Activated naive CD8-positive, alpha-beta T cell treated with anti-CD3 and anti-CD28 coated beads, Interleukin-2, amount 10 ng/mL, durations not matched to agents 7 days and 5 days (primary cell): Measurements from ENCODE around the gene TANK. TPM values are rescaled to one million over a fixed set of nuclear protein-coding genes. Genes with fewer than 3 reads are reported as not detected.
A peak's percentile ranks its signal among the peaks of the same experiment; 100 is the strongest.
"Not testable (repeated sequence)": the region's sequence is repeated elsewhere in the genome, so short reads cannot be mapped to it uniquely, and the experiment has no call there.

Source experiments
- ATAC-seq: fragments of 150-1000 bp; cut with Tn5 transposase; one replicate; pipeline ENCODE4 v1.10.0; 2021; ENCODE audit warnings: low read depth, moderate library complexity
- POLR2A ChIA-PET: fragments of 350-600 bp; sonication (Branson Sonifier 250); formaldehyde crosslinking; loops from one replicate; lab custom pipeline; 2021; ENCODE audit warnings: antibody characterized with exemption; lab: Charles Lee
- DNase-seq: peaks from one replicate; pipeline ENCODE4 v3.0.0; 2021
- H3K27ac Mint-ChIP-seq: one replicate; pipeline ENCODE4 v1.8.0; 2022; ENCODE audit warnings: mild to moderate bottlenecking, mixed read lengths
- H3K27me3 Mint-ChIP-seq: one replicate; pipeline ENCODE4 v1.8.0; 2022; ENCODE audit warnings: mild to moderate bottlenecking, moderate library complexity, mixed read lengths
- H3K36me3 Mint-ChIP-seq: one replicate; pipeline ENCODE4 v1.8.0; 2021; ENCODE audit warnings: mild to moderate bottlenecking, mixed read lengths
- H3K4me1 Mint-ChIP-seq: one replicate; pipeline ENCODE4 v1.8.0; 2021; ENCODE audit warnings: mixed read lengths
- H3K4me3 Mint-ChIP-seq: one replicate; pipeline ENCODE4 v1.8.0; 2022; ENCODE audit warnings: mild to moderate bottlenecking, moderate library complexity, mixed read lengths
- H3K9me3 Mint-ChIP-seq: one replicate; pipeline ENCODE4 v1.8.0; 2021; ENCODE audit warnings: mixed read lengths
- total RNA-seq, 2 experiments: library from RNA; stranded (reverse); gene quantifications; one replicate each; pipeline ENCODE4 v1.2.3, GENCODE V29; 2021

The TANK gene
- total RNA-seq, 2 experiments from 2014 or later: 76.9 to 77.6 TPM

- H3K4me3 Mint-ChIP-seq, H3K27me3 Mint-ChIP-seq, POLR2A ChIA-PET, H3K27ac Mint-ChIP-seq, ATAC-seq, DNase-seq, H3K9me3 Mint-ChIP-seq: not testable (repeated sequence)
- H3K36me3 Mint-ChIP-seq: peaks cover 64% of the 10 kb centered on the region
- peaks cover 19% of the 10 kb centered on the region for H3K4me1 Mint-ChIP-seq
Observed at GRCh38 chr2:161195602-161196001, 35.4 kb downstream of the TANK start.

- Mint-ChIP-seq H3K27ac (peak overlapping the region; percentile 31), H3K4me3 (peak overlapping the region; percentile 34), H3K9me3 (peaks cover 2% of the 10 kb centered on the region), H3K27me3 (no peaks in the 10 kb centered on the region), H3K36me3 (peaks cover 39% of the 10 kb centered on the region), H3K4me1 (peaks cover 15% of the 10 kb centered on the region)
- no peak for DNase-seq
- POLR2A ChIA-PET: no interaction called here
- no peak for ATAC-seq
Observed at GRCh38 chr2:161199912-161200701, 39.9 kb downstream of the TANK start.

GRCh38 chr2:161204846-161205245 lies 44.6 kb downstream of the TANK start:
- Mint-ChIP-seq H3K27me3 (no peaks in the 10 kb centered on the region), H3K36me3 (peaks cover 16% of the 10 kb centered on the region), H3K4me3 (no peak overlapping the region), H3K4me1 (peaks cover 6% of the 10 kb centered on the region), H3K9me3 (no peaks in the 10 kb centered on the region), H3K27ac (no peak overlapping the region)
- DNase-seq (no peak), ATAC-seq (no peak)
- POLR2A ChIA-PET: no interaction called here

GRCh38 chr2:161206471-161207032 lies 46.3 kb downstream of the TANK start:
- ATAC-seq (no peak), DNase-seq (no peak)
- Mint-ChIP-seq H3K36me3 (peaks cover 16% of the 10 kb centered on the region), H3K27me3 (no peaks in the 10 kb centered on the region), H3K27ac (no peak overlapping the region), H3K4me1 (no peaks in the 10 kb centered on the region), H3K9me3 (no peaks in the 10 kb centered on the region), H3K4me3 (no peak overlapping the region)
- POLR2A ChIA-PET: interaction anchor here (1.5 kb wide), 1 partner anchor 11 kb away, joined by 5 read pairs; no protein-coding TSS in a partner anchor

- DNase-seq: no peak
- H3K9me3 Mint-ChIP-seq: no peaks in the 10 kb centered on the region
- POLR2A ChIA-PET: interaction anchor here (1.5 kb wide), 1 partner anchor 9 kb away, joined by 5 read pairs; no protein-coding TSS in a partner anchor
- no peaks in the 10 kb centered on the region for H3K4me1 Mint-ChIP-seq
- ATAC-seq: no peak
- H3K27me3 Mint-ChIP-seq: no peaks in the 10 kb centered on the region
- H3K27ac Mint-ChIP-seq: no peak overlapping the region
- peaks cover 22% of the 10 kb centered on the region for H3K36me3 Mint-ChIP-seq
- H3K4me3 Mint-ChIP-seq: no peak overlapping the region
Observed at GRCh38 chr2:161207941-161208340, 47.7 kb downstream of the TANK start.

GRCh38 chr2:161208527-161209139 lies 48.4 kb downstream of the TANK start:
- Mint-ChIP-seq H3K4me1 (no peaks in the 10 kb centered on the region), H3K36me3 (peaks cover 28% of the 10 kb centered on the region), H3K27ac (no peak overlapping the region), H3K4me3 (no peak overlapping the region), H3K9me3 (no peaks in the 10 kb centered on the region), H3K27me3 (no peaks in the 10 kb centered on the region)
- POLR2A ChIA-PET: no interaction called here
- ATAC-seq: no peak
- DNase-seq: no peak

GRCh38 chr2:161209902-161210301 lies 49.7 kb downstream of the TANK start:
- POLR2A ChIA-PET: no interaction called here
- Mint-ChIP-seq H3K27me3 (no peaks in the 10 kb centered on the region), H3K4me3 (no peak overlapping the region), H3K4me1 (peaks cover 1% of the 10 kb centered on the region), H3K9me3 (no peaks in the 10 kb centered on the region), H3K36me3 (peaks cover 36% of the 10 kb centered on the region), H3K27ac (no peak overlapping the region)
- ATAC-seq: no peak
- no peak for DNase-seq

- ATAC-seq (peak; percentile 36), DNase-seq (no peak)
- no peaks in the 10 kb centered on the region for H3K9me3 Mint-ChIP-seq
- peaks cover 9% of the 10 kb centered on the region for H3K4me1 Mint-ChIP-seq
- H3K4me3 Mint-ChIP-seq: no peak overlapping the region
- no peaks in the 10 kb centered on the region for H3K27me3 Mint-ChIP-seq
- H3K27ac Mint-ChIP-seq: peak overlapping the region; percentile 5
- POLR2A ChIA-PET: interaction anchor here (1.1 kb wide), 1 partner anchor 11 kb away, joined by 5 read pairs; no protein-coding TSS in a partner anchor
- peaks cover 33% of the 10 kb centered on the region for H3K36me3 Mint-ChIP-seq
Observed at GRCh38 chr2:161217597-161218185, 57.5 kb downstream of the TANK start.

GRCh38 chr2:161219211-161219610 lies 59.0 kb downstream of the TANK start:
- Mint-ChIP-seq H3K36me3 (peaks cover 23% of the 10 kb centered on the region), H3K4me1 (peaks cover 9% of the 10 kb centered on the region), H3K27ac (no peak overlapping the region), H3K27me3 (no peaks in the 10 kb centered on the region), H3K9me3 (no peaks in the 10 kb centered on the region), H3K4me3 (no peak overlapping the region)
- POLR2A ChIA-PET: no interaction called here
- ATAC-seq: no peak
- DNase-seq: no peak

GRCh38 chr2:161223139-161223732 lies 63.0 kb downstream of the TANK start:
- H3K4me1 Mint-ChIP-seq: no peaks in the 10 kb centered on the region
- no peak overlapping the region for H3K27ac Mint-ChIP-seq
- no peaks in the 10 kb centered on the region for H3K27me3 Mint-ChIP-seq
- POLR2A ChIA-PET: no interaction called here
- no peak overlapping the region for H3K4me3 Mint-ChIP-seq
- no peaks in the 10 kb centered on the region for H3K9me3 Mint-ChIP-seq
- ATAC-seq (no peak), DNase-seq (no peak)
- H3K36me3 Mint-ChIP-seq: peaks cover 17% of the 10 kb centered on the region

- H3K4me1 Mint-ChIP-seq: no peaks in the 10 kb centered on the region
- H3K4me3 Mint-ChIP-seq: no peak overlapping the region
- H3K9me3 Mint-ChIP-seq: no peaks in the 10 kb centered on the region
- no peak overlapping the region for H3K27ac Mint-ChIP-seq
- ATAC-seq (no peak), DNase-seq (no peak)
- no peaks in the 10 kb centered on the region for H3K27me3 Mint-ChIP-seq
- POLR2A ChIA-PET: interaction anchor here (0.6 kb wide), 1 partner anchor 318 kb away, joined by 3 read pairs; no protein-coding TSS in a partner anchor
- H3K36me3 Mint-ChIP-seq: peaks cover 18% of the 10 kb centered on the region
Observed at GRCh38 chr2:161228511-161229240, 68.4 kb downstream of the TANK start.

GRCh38 chr2:161230959-161231358 lies 70.7 kb downstream of the TANK start:
- H3K36me3 Mint-ChIP-seq: peaks cover 20% of the 10 kb centered on the region
- no peak for ATAC-seq

More at GRCh38 chr2:161230959-161231358, 70.7 kb downstream of the TANK start:
- Mint-ChIP-seq H3K9me3 (no peaks in the 10 kb centered on the region), H3K27ac (no peak overlapping the region), H3K27me3 (no peaks in the 10 kb centered on the region), H3K4me3 (no peak overlapping the region), H3K4me1 (peaks cover 2% of the 10 kb centered on the region)
- DNase-seq: no peak
- POLR2A ChIA-PET: interaction anchor here (1.0 kb wide), 1 partner anchor 15 kb away, joined by 3 read pairs; no protein-coding TSS in a partner anchor
